Measurements from ENCODE around the gene EBPL. TPM values are rescaled to one million over a fixed set of nuclear protein-coding genes. Genes with fewer than 3 reads are reported as not detected.
"Not testable (repeated sequence)": the region's sequence is repeated elsewhere in the genome, so short reads cannot be mapped to it uniquely, and the experiment has no call there.

The EBPL gene
- total RNA-seq = 10 to 100 TPM; 40.7 to 55.8 TPM

DNA sequence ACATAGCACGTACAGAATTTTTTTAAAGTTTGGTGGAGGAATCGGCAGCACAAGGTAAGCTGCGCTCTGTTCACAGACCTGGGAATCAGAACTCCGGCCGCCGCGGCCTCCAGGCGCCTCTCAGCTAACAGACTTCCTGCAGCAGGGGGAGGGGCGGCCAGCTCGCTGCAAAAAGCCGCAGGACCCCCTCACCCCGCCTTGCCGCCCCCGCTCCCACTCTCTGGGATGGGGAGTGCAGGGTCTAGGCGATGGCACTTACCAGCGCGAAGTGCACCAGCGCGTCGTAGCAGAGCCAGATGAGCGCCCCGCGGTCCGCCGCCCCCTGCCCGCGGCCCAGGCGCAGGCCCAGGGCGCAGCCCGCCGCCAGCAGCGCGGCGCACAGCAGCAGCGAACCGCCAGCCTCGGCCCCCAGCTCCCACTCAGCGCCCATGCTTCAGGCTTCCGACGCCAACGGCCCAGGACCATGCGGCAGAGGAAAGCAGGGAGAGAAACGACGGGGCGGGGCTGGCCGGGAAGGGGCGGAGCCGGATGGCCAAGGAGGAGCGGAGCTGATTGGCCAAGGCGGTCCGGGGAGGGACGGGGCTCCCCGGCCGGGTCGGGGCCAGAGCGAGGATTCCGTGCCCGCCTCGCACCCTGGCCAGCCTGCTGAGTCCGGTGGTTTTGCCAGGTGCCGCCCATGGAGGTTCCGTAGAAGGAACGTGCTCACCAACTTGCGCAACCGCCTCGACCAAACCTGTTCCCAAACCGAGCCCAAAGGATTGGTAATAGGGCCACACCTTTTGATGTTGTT lies at the start of gene EBPL:
Gene EBPL (minus strand): TSS at position 492 of the 790 bp plus-strand sequence. CDS start 62 bp downstream, at position 430.
- Mint-ChIP-seq H3K4me1 (peaks cover 30% of the 10 kb centered on the region), H3K9me3 (ENCODE audit: low read depth) (no peaks in the 10 kb centered on the region), H3K27ac (peak within 1 kb of the TSS; percentile 84), H3K27me3 (no peaks in the 10 kb centered on the region), H3K36me3 (ENCODE audit: low read depth) (peaks cover 21% of the 10 kb centered on the region), H3K4me3 (peak within 1 kb of the TSS; percentile 87)
- DNase-seq = peak; percentile 95
- ChIA-PET POLR2A (interaction anchor here (1.1 to 1.8 kb wide), 2 partner anchors 98 to 101 kb away, joined by 4 to 13 read pairs; partner anchors contain the start of gene KPNA3), CTCF (interaction anchor here (0.7 to 1.7 kb wide), 4 partner anchors 93 to 1365 kb away, joined by 3 to 8 read pairs (median 3); partner anchors contain the start of gene KPNA3)
- intact Hi-C loops (cut with DNase I, micrococcal nuclease) = loop anchor here (1.0 to 5.0 kb wide), 9 partner anchors 8 to 1761 kb away; partner anchors contain the start of genes CAB39L (in 2 of the 2), KPNA3 (in 2 of the 2), SETDB2 (in 2 of the 2) and INTS6 (in 1 of the 2)
- peak; percentile 98 for ATAC-seq

GRCh38 chr13:49740870-49741269 lies 49.6 kb upstream of the EBPL start:
- CTCF ChIA-PET = no interaction called here
- Mint-ChIP-seq H3K4me1 (no peaks in the 10 kb centered on the region), H3K9me3 (ENCODE audit: low read depth) (no peaks in the 10 kb centered on the region), H3K27ac (no peak overlapping the region), H3K27me3 (no peaks in the 10 kb centered on the region), H3K36me3 (ENCODE audit: low read depth) (peaks cover 12% of the 10 kb centered on the region), H3K4me3 (no peak overlapping the region)
- no peak for DNase-seq
- ATAC-seq = no peak
- POLR2A ChIA-PET = no interaction called here
- intact Hi-C loops (cut with DNase I, micrococcal nuclease) = no loop called here

DNA sequence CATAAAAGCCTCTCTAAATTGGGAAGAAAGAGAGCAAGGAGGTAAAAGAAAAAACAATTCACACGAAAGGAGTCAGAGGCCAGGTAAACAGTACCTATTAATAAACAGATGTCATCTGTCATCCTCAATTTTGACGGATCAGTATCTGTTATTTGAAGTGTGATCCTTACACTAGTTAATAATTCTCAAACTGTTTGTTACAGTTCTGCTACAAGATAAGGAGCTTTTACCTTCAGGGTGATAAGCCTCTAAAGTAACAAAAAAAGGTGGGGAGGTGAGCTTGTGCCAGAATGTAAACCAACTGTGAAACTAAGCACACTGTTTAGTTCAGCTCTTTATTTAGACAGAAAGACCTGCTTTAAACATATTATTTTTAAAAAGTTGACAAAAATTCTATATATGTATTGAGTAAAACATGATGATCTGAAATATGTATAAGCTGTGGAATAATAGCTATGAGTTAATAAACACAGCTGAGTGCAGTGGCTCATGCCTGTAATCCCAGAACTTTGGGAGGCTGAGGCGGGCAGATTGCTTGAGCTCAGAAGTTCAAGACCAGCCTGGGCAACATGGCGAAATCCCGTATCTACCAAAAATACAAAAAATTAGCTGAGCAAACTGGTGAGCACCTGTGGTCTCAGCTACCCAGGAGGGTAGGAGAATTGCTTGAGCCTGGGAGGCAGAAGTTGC lies 48.4 kb upstream of the EBPL start:
- CTCF ChIA-PET = interaction anchor here (0.5 to 1.0 kb wide), 2 partner anchors 10 to 14 kb away, joined by 3 read pairs; no protein-coding TSS in a partner anchor
- H3K4me1 Mint-ChIP-seq = no peaks in the 10 kb centered on the region
- no peaks in the 10 kb centered on the region for H3K9me3 Mint-ChIP-seq (ENCODE audit: low read depth)
- H3K27me3 Mint-ChIP-seq = no peaks in the 10 kb centered on the region
- POLR2A ChIA-PET = interaction anchor here (0.6 kb wide), 1 partner anchor 282 kb away, joined by 5 read pairs; no protein-coding TSS in a partner anchor
- intact Hi-C loops (cut with DNase I, micrococcal nuclease) = no loop called here
- H3K4me3 Mint-ChIP-seq = no peak overlapping the region
- no peak overlapping the region for H3K27ac Mint-ChIP-seq
- peaks cover 9% of the 10 kb centered on the region for H3K36me3 Mint-ChIP-seq (ENCODE audit: low read depth)
- DNase-seq = no peak
- no peak for ATAC-seq

DNA sequence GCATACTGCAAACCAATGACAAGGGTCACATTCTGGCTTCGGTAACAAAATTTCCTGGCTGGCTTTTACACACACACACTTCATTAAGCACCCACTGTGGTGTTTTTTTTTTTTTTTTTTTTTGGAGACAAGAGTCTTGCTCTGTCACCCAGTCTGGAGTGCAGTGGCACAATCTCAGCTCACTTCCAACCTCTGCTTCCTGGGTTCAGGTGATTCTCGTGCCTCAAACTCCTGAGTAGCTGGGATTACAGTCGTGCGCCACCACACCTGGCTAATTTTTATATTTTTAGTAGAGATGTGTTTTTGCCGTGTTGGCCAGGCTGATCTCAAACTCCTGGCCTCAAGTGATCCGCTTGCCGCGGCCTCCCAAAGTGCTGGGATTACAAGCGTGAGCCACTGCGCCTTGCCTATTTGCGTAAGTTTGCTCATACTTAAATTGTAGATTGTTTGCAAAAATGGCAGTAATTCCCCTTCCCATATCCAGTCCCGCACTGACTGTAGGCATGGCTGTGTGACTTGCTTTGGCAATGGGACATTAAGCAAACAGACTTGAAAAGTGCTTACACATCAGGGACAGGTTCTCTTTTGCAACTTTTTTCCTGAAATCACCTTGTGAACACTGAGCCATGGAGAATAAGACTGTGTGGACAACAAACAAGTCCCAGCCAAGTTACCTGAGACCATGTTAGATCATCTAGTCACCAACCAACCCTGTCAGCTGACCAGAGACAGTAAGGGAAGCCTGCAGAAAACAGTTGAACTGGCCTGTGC lies 42.1 kb upstream of the EBPL start:
- Mint-ChIP-seq H3K9me3 (ENCODE audit: low read depth) (no peaks in the 10 kb centered on the region), H3K36me3 (ENCODE audit: low read depth) (peaks cover 14% of the 10 kb centered on the region), H3K27ac (no peak overlapping the region), H3K4me3 (no peak overlapping the region), H3K27me3 (no peaks in the 10 kb centered on the region), H3K4me1 (no peaks in the 10 kb centered on the region)
- DNase-seq = no peak
- CTCF ChIA-PET = no interaction called here
- ATAC-seq = no peak
- POLR2A ChIA-PET = interaction anchor here (0.6 kb wide), 1 partner anchor 882 kb away, joined by 3 read pairs; no protein-coding TSS in a partner anchor
- intact Hi-C loops (cut with DNase I, micrococcal nuclease) = no loop called here

DNA sequence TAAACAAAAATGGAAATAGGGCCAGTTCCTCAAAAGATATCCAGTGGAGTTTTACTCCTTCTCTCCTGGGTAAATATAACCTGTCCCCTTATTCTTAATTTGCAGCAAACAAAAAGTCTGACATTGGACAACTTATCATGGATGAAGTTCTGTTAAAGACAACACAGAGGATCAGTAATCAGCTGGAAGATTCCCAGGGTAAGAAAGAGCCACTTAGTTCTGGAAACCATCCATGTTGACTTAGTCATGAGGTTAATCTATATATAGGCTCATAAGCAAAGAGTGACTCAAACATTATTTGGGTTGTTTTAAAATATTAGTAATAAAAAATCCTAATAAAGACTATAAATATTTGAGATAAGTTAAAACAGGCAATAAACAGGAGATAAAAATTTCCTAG lies 40.5 kb upstream of the EBPL start:
- Mint-ChIP-seq H3K27me3 (no peaks in the 10 kb centered on the region), H3K9me3 (ENCODE audit: low read depth) (no peaks in the 10 kb centered on the region), H3K27ac (no peak overlapping the region), H3K36me3 (ENCODE audit: low read depth) (peaks cover 27% of the 10 kb centered on the region), H3K4me1 (no peaks in the 10 kb centered on the region), H3K4me3 (no peak overlapping the region)
- ATAC-seq = no peak
- POLR2A ChIA-PET = no interaction called here
- DNase-seq = no peak
- CTCF ChIA-PET = no interaction called here
- intact Hi-C loops (cut with DNase I, micrococcal nuclease) = no loop called here

GRCh38 chr13:49716615-49717014 lies 25.3 kb upstream of the EBPL start:
- POLR2A ChIA-PET = no interaction called here

DNA sequence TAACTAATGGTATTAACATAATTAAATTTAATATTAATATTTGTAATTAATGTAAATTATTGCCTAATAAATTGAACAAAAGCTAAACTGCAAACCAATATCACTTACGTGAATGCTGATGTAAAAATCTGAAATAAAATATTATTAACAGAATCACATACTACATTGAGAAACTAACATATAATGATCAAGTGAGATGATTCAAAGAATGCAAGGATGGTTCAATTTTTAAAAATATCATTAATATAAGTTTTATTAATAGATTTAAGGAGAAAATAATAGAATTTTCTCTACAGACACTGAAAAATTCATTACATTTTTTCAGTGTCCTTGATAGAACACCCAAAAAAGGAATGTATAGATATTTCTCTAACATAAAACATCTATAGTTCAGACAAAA lies 23.5 kb upstream of the EBPL start:
- no peaks in the 10 kb centered on the region for H3K4me1 Mint-ChIP-seq
- no peak overlapping the region for H3K27ac Mint-ChIP-seq
- ChIA-PET POLR2A (no interaction called here), CTCF (no interaction called here)
- ATAC-seq (no peak), DNase-seq (no peak)
- intact Hi-C loops (cut with DNase I, micrococcal nuclease) = no loop called here
- peaks cover 53% of the 10 kb centered on the region for H3K36me3 Mint-ChIP-seq (ENCODE audit: low read depth)
- H3K27me3 Mint-ChIP-seq = no peaks in the 10 kb centered on the region
- no peak overlapping the region for H3K4me3 Mint-ChIP-seq
- H3K9me3 Mint-ChIP-seq (ENCODE audit: low read depth) = peaks cover 8% of the 10 kb centered on the region

More at GRCh38 chr13:49716615-49717014, 25.3 kb upstream of the EBPL start:
- H3K4me3 Mint-ChIP-seq = no peak overlapping the region
- H3K27me3 Mint-ChIP-seq = no peaks in the 10 kb centered on the region
- intact Hi-C loops (cut with DNase I, micrococcal nuclease) = no loop called here
- no peak overlapping the region for H3K27ac Mint-ChIP-seq
- DNase-seq (no peak), ATAC-seq (no peak)
- H3K36me3 Mint-ChIP-seq (ENCODE audit: low read depth) = peaks cover 57% of the 10 kb centered on the region
- CTCF ChIA-PET = interaction anchor here (0.6 kb wide), 1 partner anchor 490 kb away, joined by 3 read pairs; no protein-coding TSS in a partner anchor
- H3K9me3 Mint-ChIP-seq (ENCODE audit: low read depth) = peaks cover 8% of the 10 kb centered on the region
- H3K4me1 Mint-ChIP-seq = no peaks in the 10 kb centered on the region

- ChIA-PET POLR2A (no interaction called here), CTCF (interaction anchor here (1.0 kb wide), 1 partner anchor 8 kb away, joined by 4 read pairs; no protein-coding TSS in a partner anchor)
- no peaks in the 10 kb centered on the region for H3K27me3 Mint-ChIP-seq
- no peaks in the 10 kb centered on the region for H3K4me1 Mint-ChIP-seq
- H3K4me3 Mint-ChIP-seq = no peak overlapping the region
- ATAC-seq = no peak
- H3K27ac Mint-ChIP-seq = no peak overlapping the region
- peaks cover 3% of the 10 kb centered on the region for H3K9me3 Mint-ChIP-seq (ENCODE audit: low read depth)
- no peak for DNase-seq
- H3K36me3 Mint-ChIP-seq (ENCODE audit: low read depth) = peaks cover 43% of the 10 kb centered on the region
- intact Hi-C loops (cut with DNase I, micrococcal nuclease) = no loop called here
These were observed 20.1 kb upstream of the EBPL start for GRCh38 chr13:49711218-49711863.

GRCh38 chr13:49704264-49704663 lies 13.0 kb upstream of the EBPL start:
- intact Hi-C loops (cut with DNase I, micrococcal nuclease); H3K27me3 Mint-ChIP-seq; H3K9me3 Mint-ChIP-seq (ENCODE audit: low read depth); DNase-seq; H3K4me1 Mint-ChIP-seq; POLR2A ChIA-PET; H3K27ac Mint-ChIP-seq; H3K4me3 Mint-ChIP-seq; CTCF ChIA-PET; ATAC-seq: not testable (repeated sequence)
- peaks cover 28% of the 10 kb centered on the region for H3K36me3 Mint-ChIP-seq (ENCODE audit: low read depth)

DNA sequence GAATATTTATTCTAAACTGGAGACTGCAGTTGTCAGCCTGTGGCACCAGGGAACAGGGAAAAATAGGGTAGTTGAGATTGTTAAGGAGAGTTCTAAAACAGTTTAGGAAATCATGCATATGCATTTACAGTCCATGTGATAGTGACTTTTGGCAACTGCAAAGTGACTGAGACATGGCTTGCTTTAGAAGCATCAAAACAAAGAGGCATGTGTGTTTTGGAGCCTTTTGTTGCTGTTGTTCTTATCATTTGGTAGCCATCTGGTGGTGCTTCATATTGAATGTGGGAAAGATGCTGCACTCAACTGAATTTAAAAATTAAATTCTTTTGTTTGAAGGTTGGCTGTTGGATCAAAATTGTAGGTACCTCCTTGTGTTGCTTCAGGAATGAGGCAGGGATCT lies 10.2 kb upstream of the EBPL start:
- Mint-ChIP-seq H3K4me3 (no peak overlapping the region), H3K36me3 (ENCODE audit: low read depth) (peaks cover 16% of the 10 kb centered on the region), H3K27me3 (no peaks in the 10 kb centered on the region), H3K9me3 (ENCODE audit: low read depth) (no peaks in the 10 kb centered on the region), H3K4me1 (no peaks in the 10 kb centered on the region), H3K27ac (no peak overlapping the region)
- no peak for DNase-seq
- POLR2A ChIA-PET = no interaction called here
- intact Hi-C loops (cut with DNase I, micrococcal nuclease) = no loop called here
- no peak for ATAC-seq
- CTCF ChIA-PET = no interaction called here

- ATAC-seq = no peak
- ChIA-PET CTCF (interaction anchor here (1.2 kb wide), 1 partner anchor 9 kb away, joined by 5 read pairs; no protein-coding TSS in a partner anchor), POLR2A (no interaction called here)
- Mint-ChIP-seq H3K27me3 (no peaks in the 10 kb centered on the region), H3K9me3 (ENCODE audit: low read depth) (no peaks in the 10 kb centered on the region), H3K4me3 (no peak overlapping the region), H3K36me3 (ENCODE audit: low read depth) (peaks cover 10% of the 10 kb centered on the region), H3K27ac (no peak overlapping the region), H3K4me1 (peaks cover 2% of the 10 kb centered on the region)
- intact Hi-C loops (cut with DNase I, micrococcal nuclease) = no loop called here
- no peak for DNase-seq
These were observed 6.2 kb upstream of the EBPL start for GRCh38 chr13:49697468-49697867.

Measured in activated CD4-positive, alpha-beta T cell treated with anti-CD3 and anti-CD28 coated beads for 36 hours (primary cell).